HG02610 (cell line): ENCODE measurements around the gene ZNF3.
"Not testable (repeated sequence)": the region's sequence is repeated elsewhere in the genome, so short reads cannot be mapped to it uniquely, and the experiment has no call there.

Experiments used
- ATAC-seq: cut with Tn5 transposase; IDR thresholded peaks from one replicate; pipeline ENCODE4 v1.9.1; 2021; ENCODE audit warnings: mild to moderate bottlenecking, moderate library complexity; ENCODE audit not compliant: unreplicated experiment

Gene ZNF3

DNA sequence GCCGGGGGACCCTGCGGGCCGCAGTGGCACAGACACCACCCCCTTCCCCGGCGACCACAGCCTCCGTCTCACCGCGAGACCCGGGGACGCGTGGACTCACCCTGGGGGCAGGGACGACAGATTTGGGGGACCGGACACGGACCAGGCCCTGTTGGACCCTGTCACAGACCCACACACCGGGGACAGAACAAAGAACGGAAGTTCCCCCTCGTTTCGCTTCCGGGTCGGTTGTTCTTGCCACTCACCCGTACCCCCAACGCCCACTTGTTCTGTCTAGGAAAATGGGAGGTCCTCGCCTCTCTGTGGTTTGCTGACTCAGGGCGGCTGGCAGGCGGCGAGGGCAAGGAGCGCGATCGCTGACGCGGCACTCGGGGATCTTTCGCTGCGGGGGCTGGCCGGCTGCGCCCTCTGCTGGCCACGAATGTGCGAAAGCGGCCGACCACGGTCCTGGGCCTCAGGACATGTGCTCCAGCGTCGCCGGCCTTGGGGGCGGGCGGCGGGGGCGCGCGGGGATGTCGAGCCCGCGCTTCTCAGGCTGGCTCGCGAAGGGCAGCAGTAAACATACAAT, at the start of gene ZNF3:
Gene ZNF3 (minus strand): TSS at position 189 of the 568 bp plus-strand sequence. CDS start 4,366 bp downstream, outside the sequence.
- peak; percentile 83 for ATAC-seq

DNA sequence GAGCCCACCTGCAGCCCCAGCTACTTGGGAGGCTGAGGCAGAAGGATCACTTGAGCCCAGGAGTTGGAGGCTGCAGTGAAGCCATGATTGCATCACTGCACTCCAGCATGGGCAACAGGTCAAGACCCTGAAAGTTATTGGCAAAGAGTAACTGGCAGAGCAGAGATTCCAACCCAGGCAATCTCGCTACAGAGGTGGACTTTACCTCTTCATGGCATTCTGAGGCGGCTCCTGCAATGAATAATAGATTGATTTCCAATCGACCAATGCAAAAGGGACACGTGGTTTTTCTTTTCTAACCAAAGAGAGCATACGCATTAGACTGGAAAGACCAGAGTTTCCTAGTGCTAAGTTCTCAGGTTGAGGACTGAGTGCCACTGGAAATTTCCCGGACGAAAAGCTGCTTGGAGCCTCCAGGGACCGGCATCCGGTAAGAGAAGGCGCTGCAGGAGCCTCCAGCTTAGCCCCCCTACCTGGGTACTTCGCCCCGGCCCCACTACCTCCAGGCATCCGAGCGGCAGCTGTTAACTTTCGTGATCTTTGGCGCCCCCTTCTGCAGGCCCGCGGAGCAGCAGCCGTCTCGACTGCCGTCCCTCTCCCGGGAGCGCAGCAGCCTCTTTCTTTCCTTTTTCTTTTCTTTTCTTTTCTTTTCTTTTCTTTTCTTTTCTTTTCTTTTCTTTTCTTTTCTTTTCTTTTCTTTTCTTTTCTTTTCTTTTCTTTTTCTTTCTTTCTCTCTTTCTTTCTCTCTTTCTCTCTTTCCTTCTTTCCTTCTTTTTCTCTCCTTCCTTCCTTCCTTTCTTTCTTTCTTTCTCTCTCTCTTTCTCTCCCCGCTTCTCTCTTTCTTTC, 49.3 kb upstream of the ZNF3 start:
- no peak for ATAC-seq

DNA sequence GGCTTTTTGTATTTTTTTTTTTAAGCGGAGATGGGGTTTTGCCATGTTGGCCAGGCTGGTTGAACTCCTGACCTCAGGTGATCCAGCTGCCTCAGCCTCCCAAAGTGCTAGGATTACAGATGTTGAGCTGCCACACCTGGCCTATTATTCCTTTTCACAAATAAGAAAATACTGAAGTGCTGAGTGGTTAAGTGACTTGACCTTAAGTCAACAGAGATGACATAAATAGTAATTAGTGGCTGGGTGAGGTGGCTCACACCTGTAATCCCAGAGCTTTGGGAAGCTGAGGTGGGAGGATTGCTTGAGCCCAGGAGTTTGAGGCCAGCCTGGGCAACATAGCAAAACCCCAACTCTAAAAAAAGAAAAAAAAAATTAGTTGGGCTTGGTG, 48.7 kb upstream of the ZNF3 start:
- not testable (repeated sequence) for ATAC-seq

DNA sequence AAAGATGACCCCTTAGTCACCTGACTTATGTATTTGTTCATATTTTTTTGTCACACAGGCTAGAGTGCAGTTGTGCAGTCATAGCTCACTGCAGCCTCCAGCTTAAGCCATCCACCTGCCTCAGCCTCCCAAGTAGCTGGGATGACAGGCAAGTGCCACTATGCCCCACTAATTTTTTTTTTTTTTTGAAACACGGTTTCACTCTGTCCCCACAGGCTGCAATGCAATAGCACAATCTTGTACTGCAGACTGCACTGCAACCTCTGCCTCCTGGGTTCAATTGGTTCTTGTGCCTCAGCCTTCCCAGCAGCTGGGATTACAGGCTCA, 47.1 kb upstream of the ZNF3 start:
- no peak for ATAC-seq

DNA sequence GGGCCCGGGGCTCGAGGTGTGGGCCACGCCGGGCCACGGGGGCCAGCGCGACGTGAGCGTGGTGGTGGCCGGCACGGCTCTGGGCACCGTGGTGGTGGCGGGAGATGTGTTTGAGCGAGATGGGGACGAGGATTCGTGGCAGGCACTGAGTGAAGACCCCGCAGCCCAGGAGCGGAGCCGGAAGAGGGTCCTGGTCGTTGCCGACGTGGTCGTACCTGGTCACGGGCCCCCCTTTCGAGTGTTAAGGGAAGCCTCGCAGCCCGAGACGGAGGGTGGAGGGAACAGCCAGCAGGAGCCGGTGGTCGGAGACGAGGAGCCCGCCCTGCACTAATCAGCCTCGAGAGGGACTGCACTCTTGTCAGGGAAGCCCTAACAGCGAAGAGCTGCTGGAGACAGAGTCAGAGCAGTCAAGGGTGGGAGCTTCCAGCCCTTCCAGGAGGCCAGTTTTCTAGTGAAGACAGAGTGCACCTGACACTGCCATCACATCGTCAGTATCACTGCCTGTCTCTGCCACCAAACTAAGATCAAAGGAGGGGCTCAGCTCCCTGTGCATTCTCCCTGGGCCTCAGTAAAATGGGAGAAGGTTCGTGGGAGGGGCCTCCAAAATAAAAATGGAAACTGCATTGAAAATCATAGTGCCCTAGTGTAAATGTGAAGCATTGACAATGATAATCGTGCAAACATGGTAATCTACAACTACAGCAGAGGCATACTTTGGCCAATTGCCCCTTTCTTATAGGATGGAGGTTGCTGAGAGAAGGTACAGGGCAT, 46.5 kb upstream of the ZNF3 start:
- ATAC-seq: no peak

DNA sequence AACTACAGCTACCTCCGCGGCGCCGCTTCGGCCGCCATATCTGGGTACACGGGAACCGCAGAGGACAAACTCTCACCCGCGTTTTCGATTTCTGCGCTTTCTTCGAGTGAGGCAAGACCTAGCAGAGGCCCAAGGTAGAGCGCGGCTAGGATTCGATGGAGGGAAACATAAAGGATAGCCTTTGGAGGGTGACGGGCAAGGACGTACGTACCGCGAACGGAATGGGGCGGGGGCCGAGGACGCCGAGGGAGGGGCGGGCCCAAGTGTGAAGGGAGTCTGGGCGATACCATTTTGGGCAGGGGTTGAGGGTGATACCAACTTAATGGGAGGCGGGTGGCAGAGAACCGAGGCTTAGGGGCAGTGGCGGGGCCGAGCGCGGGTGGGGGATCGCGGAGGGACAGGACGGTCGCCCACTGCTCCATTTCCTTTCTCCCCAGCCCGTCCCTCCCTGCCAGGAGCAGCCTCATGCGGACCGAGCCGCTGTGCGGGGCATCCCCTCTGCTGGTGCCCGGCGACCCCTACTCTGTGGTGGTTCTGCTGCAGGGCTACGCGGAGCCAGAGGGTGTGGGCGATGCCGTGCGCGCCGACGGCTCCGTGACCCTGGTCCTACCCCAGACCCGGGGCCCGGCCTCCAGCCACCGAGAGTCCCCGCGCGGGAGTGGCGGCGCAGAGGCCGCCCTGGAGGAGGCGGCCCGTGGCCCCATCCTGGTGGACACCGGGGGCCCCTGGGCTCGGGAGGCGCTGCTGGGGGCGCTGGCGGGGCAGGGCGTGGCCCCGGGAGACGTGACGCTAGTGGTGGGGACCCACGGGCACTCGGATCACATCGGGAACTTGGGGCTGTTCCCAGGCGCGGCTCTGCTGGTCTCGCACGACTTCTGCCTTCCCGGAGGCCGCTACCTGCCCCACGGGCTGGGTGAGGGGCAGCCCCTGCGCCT, 45.7 kb upstream of the ZNF3 start, which contains the start of gene MBLAC1:
Gene MBLAC1 (plus strand): TSS at position 37 of the 935 bp plus-strand sequence. CDS start 429 bp downstream, at position 466.
- peak; percentile 61 for ATAC-seq

DNA sequence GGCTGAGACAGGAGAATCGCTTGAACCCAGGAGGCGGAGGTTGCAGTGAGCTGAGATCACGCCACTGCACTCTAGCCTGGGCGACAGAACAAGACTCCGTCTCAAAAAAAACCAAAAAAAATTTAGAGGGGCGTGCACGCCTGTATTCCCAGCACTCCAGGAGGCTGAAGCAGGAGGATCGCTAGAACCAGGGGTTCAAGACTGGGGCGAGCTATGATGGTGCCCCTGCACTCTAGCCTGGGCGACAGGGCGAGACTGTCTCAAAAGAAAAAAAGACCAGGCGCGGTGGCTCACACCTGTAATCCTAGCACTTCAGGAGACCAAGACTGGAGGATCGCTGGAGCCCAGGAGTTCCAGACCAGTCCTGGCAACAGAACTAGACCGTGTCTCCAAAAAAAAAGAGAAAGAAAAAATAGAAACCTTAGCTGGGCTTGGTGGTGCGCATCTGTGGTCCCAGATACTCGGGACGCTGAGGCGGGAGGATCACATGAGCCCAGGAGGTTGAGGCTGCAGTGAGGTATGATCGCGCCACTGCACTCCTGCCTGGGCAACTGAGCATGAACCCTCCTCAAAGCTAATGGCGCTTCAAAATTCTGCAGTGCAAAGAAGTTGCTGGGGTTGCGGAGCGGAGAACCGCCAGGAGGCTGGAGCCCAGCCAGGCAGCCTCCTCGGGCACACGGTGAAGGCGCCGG, 44.9 kb upstream of the ZNF3 start:
- ATAC-seq: peak; percentile 28

DNA sequence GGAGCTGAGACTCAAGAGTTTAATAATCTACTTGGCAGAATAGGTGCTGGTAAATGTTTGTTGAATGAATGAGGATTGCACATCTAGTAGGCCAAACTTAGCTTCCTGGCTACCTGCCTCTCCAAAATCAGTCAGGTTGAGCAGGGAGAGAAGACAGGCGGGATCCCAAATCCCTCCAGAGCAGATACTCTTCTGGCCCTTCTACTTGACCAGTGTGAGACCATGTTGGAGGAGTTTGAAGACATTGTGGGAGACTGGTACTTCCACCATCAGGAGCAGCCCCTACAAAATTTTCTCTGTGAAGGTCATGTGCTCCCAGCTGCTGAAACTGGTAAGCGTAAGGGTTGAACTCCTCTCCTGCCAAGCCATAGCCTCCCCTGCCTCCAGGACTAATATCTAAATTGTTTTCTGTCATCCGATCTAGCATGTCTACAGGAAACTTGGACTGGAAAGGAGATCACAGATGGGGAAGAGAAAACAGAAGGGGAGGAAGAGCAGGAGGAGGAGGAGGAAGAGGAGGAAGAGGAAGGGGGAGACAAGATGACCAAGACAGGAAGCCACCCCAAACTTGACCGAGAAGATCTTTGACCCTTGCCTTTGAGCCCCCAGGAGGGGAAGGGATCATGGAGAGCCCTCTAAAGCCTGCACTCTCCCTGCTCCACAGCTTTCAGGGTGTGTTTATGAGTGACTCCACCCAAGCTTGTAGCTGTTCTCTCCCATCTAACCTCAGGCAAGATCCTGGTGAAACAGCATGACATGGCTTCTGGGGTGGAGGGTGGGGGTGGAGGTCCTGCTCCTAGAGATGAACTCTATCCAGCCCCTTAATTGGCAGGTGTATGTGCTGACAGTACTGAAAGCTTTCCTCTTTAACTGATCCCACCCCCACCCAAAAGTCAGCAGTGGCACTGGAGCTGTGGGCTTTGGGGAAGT, 43.0 kb upstream of the ZNF3 start:
- ATAC-seq: no peak

DNA sequence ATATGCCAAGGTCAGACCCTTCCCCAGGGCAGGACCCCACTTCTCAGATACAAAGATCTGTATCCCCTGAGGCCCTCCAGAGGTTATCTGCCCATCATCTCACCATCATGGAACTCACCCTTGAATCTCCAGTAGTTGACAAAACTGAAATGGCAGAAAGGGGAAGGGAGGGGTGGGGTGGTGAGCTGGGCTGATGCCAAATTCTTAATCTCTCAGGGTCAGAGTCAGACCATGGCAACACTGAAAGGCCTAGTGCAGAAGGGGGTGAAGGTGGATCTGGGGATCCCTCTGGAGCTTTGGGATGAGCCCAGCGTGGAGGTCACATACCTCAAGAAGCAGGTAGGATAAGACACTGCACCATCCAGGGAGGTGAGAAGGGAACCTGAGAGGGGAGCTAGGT, 41.0 kb upstream of the ZNF3 start:
- ATAC-seq: no peak

DNA sequence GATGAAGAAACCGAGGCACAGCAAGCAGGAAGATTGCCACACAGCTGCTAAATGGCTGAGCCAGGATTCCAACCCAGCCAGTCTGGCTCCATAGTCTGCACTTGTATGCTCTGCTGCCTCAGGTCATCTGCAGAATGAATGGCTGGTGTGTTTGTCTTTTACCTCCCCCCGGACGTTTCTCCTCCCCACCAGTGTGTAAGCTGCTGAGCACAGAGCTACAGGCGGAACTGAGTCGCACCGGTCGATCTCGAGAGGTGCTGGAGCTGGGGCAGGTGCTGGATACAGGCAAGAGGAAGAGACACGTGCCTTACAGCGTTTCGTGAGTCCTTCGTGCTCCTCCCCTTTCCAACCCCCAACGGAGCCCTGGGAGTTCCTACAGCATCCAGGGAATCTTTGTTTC, 40.5 kb upstream of the ZNF3 start:
- ATAC-seq: no peak

DNA sequence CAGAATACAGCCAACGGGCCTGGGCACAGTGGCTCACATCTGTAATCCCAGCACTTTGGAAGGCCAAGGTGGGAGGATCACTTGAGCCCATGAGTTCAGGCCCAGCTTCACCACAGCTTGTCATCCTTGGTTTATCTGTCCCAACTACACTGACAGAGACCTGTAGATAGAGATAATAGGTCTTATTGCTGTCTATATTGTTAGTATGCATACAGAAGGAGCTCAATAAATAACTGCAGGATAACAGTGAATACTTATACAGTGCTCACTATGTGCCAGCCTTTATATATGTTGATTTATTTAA, 39.2 kb upstream of the ZNF3 start:
- no peak for ATAC-seq

DNA sequence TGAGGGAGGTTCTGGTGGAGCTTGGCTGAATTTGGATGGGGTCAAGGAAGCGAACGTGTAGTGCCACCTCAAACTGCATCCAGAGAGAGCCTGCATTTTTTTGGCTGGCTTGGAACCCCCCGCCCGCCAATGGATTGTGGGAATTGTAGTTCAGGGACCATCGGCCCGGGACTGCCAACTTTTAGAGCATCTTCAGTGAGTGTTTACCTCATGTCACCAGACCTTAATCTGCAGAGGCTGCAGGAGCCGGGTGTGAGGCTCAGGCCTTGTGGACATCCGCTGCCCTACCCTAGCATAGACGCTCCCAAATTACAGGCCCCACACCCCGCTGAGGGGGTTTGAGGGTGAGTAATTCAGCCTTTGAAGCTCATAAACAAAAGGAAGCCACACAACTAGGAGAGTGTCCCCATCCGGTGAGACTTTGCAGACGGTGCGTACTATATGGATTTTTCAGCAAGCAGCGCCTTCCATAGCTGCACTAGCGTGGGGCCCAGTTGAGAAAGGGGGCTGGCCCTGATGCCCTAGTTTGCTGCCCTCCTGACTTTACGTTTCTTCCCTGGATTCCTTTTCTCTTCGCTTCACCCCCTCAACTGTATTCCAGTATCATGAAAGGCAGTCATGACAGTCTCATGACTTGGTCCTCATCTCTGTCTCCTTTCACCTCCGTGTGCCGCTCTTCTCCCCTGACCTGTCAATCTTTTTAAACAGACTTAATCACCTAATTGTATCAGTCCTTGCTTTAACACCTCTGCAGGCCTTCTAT, 38.6 kb upstream of the ZNF3 start:
- peak; percentile 23 for ATAC-seq

DNA sequence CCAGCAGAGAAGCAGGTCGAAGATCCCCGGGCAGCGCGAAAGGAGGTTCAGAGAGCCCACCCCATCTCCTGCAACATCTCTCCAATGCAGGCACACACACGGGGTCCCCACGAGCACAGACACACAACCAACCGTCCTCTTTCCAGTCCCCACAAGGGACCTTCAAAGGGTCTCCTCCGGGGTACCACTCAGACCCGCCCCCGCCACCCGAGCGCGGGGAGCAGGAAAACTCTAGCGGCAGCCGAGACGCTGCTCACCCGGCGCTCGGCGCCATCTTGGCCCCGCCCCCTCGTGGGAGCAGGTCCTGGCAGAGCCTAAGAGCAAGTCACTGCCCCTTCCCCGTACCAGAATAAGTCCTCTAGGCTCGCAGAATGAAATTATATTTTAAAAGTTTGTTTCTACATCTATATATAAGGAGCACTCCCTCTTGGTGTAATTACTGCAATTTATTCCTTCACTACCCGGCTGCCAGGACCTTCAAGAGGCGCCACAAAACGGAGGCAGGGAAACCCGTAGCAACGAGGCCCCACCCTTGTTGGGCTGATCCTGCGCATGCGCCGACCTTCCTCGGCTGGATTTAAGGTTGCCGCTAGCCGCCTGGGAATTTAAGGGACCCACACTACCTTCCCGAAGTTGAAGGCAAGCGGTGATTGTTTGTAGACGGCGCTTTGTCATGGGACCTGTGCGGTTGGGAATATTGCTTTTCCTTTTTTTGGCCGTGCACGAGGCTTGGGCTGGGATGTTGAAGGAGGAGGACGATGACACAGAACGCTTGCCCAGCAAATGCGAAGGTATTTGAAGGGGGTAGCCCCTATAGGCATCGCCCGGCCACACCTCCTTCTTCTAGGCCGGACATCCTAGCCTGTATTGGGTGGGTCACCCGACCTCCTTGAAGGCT, 37.8 kb upstream of the ZNF3 start, which contains the start of the genes CNPY4 and TAF6:
Gene CNPY4 (plus strand): TSS at position 563 of the 898 bp plus-strand sequence. CDS start 111 bp downstream, at position 674.
Gene TAF6 (minus strand): TSS at position 287 of the 898 bp plus-strand sequence. CDS start 5,149 bp downstream, outside the sequence.
- peak; percentile 69 for ATAC-seq

DNA sequence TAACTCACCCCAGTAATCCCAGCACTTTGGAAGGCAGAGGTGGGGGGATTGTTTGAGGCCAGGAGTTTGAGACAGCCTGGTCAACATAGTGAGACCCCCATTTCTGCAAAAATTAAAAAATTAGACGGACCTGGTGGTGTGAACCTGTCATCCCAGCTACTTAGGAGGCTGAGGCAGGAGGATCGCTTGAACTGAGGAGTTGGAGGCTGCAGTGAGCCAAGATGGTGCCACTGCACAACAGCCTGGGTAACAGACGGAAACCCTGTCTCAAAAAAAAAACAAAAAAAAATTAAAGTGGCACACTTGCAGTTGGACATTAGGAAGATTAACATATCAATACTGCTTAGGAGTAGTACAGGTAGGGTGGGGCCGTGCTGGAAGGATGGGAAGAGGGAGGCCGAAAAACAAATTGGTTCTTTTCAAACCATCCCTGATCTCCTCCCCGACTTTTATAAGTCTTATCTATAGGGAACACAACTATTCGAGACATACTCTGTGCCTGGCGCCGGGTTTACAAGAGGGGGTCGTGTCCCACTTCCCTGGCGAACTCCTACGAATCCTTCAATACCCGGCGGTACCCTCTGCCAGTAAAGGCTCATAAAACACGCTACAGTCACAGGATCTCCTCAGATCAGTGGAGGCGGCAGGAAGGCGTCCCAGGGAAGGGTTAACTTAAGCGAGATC, 37.0 kb upstream of the ZNF3 start:
- ATAC-seq: no peak

DNA sequence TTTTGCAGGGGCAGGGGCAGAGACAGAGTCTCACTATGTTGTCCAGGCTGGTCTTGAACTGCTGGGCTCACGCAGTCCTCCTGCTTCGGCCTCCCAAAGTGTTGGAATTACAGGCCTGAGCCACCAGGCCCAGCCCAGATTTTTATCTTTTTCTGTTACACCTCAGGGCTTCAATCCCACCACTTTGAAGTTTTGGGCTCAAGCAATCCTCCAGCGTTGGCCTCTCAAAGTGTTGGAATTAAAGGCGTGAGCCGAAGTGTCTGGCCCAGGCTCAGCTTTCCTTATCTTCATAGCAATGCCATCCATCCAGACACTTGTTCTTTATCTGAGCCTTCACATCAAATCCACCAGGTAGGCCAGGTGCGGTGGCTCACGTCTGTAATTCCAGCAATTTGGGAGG, 33.5 kb upstream of the ZNF3 start:
- ATAC-seq: no peak

DNA sequence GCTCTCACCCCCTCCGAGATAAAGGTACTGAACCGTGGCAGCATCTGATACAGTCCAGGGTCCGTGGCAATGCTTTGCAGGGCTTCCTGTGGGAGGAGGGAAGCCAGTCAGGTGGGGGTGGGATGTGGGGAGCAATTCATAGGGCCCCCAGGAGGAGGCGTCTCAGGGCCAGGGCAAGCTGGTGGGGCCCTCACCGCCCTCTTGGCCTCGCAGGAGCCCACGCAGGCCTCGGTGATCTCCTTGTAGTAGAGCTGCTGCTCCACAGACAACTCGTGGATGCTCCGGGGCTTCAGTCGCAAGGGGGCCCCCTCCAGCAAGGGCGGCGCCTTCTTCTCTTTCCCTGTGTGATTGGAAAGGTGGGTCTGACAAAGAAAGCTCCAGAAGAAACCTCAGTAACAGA, 30.4 kb upstream of the ZNF3 start:
- no peak for ATAC-seq

DNA sequence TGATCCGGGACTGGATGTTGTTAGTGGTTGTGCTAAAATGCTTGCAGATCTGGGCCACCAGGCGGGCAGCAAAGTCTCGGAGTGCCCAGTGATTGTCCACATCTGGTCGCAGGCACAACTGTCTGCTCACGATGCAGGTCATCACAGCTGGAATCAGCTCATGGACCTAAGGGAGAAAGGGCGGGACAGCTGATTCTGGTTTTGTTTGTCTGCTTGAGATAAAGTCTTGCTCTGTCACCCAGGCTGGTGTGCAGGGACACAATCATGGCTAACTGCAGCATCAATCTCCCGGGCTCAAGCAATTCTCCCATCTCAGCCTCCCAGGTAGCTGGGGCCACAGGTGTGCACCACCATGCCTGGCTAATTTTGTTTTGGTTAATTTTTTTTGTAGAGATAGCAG, 29.6 kb upstream of the ZNF3 start:
- ATAC-seq: no peak
